ENCODE results near the gene XPNPEP1.

Gene XPNPEP1

DNA sequence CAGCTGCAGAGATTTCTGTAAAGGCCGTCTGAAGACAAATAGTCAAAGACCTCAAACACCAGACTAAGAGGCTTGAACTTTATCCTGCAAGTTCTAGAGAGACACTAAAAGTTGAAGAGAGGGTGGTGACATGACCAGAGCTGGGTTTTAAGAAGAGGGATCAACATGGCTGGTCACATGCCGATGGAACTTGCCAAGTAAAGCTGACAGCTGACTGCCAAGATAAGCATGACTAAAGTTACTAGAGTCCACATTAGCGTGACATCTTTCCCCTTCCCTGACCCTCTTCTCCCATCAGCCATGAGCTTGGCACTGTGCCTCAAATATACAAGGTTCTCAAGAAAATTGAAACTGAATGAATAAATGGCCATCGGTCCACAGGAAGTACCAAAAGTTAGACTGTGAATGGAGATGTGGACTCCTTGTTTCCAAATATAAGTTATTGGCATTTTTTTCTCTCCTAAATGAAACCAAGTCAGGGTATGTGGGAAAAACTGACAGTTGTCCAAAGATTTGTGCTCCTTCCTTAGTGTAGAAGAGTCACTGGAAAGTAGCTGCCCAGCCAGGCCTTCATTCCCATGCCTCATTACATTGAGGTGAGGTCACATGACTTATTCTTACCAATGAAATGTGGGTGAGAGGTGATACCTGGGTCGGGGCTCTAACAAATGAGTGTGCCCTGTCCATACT, 24.5 kb downstream of the XPNPEP1 start:
- Histone ChIP-seq H3K27me3 (ENCODE audit: control insufficient read depth, low read length) (no peaks in the 10 kb centered on the region), H3K36me3 (ENCODE audit: control insufficient read depth, low read length) (peaks cover 31% of the 10 kb centered on the region), H3K9me3 (ENCODE audit: control insufficient read depth, insufficient read depth, low read length) (no peaks in the 10 kb centered on the region), H3K4me1 (ENCODE audit: control insufficient read depth, low read length) (no peaks in the 10 kb centered on the region), H4K20me1 (ENCODE audit: control insufficient read depth, insufficient read depth, low read depth, low read length) (no peaks in the 10 kb centered on the region), H3F3A (ENCODE audit: control insufficient read depth, insufficient read depth) (no peaks in the 10 kb centered on the region), H3K4me3 (ENCODE audit: low read length) (no peak overlapping the region), H3K9me2 (replicated peaks; ENCODE audit: control insufficient read depth, low read length) (no peaks in the 10 kb centered on the region), H3K79me2 (ENCODE audit: control insufficient read depth, low read length) (peaks cover 14% of the 10 kb centered on the region), H3K4me2 (ENCODE audit: low read length) (no peak overlapping the region), H3K27ac (ENCODE audit: low read depth, low read length) (no peak overlapping the region)
- no peak for TF ChIP-seq EZH2phosphoT487 (IDR thresholded peaks at IDR 0.05; ENCODE audit: borderline replicate concordance, low read length)
- TF ChIP-seq, protein P1, sequence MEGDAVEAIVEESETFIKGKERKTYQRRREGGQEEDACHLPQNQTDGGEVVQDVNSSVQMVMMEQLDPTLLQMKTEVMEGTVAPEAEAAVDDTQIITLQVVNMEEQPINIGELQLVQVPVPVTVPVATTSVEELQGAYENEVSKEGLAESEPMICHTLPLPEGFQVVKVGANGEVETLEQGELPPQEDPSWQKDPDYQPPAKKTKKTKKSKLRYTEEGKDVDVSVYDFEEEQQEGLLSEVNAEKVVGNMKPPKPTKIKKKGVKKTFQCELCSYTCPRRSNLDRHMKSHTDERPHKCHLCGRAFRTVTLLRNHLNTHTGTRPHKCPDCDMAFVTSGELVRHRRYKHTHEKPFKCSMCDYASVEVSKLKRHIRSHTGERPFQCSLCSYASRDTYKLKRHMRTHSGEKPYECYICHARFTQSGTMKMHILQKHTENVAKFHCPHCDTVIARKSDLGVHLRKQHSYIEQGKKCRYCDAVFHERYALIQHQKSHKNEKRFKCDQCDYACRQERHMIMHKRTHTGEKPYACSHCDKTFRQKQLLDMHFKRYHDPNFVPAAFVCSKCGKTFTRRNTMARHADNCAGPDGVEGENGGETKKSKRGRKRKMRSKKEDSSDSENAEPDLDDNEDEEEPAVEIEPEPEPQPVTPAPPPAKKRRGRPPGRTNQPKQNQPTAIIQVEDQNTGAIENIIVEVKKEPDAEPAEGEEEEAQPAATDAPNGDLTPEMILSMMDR (IDR thresholded peaks at IDR 0.05; ENCODE audit: low read depth, low read length, poor library complexity, severe bottlenecking) = no peak

DNA sequence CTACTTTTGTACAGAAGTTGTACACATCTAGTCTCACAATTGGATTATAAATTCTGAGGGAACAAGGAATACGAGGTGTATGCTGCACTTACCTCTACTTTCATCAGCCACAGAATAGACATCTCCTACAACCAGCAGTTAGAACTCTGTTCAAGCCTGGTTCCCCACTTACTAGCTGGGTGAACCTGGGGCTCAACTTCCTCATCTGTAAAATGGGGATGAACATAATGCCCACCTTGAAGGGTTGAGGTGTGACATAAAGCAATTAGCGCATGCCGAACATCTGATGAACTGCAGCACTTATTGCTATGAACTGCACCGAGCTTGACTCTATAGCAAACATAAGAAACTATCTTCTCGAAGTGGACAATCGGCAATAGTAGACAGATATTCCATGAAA, 25.3 kb downstream of the XPNPEP1 start:
- H3K9me3 ChIP-seq (ENCODE audit: control insufficient read depth, insufficient read depth, low read length) = no peaks in the 10 kb centered on the region
- H3K27ac ChIP-seq (ENCODE audit: low read depth, low read length) = no peak overlapping the region
- H3K79me2 ChIP-seq (ENCODE audit: control insufficient read depth, low read length) = peaks cover 14% of the 10 kb centered on the region
- no peaks in the 10 kb centered on the region for H3K27me3 ChIP-seq (ENCODE audit: control insufficient read depth, low read length)
- no peaks in the 10 kb centered on the region for H4K20me1 ChIP-seq (ENCODE audit: control insufficient read depth, insufficient read depth, low read depth, low read length)
- H3K36me3 ChIP-seq (ENCODE audit: control insufficient read depth, low read length) = peaks cover 34% of the 10 kb centered on the region
- no peaks in the 10 kb centered on the region for H3F3A ChIP-seq (ENCODE audit: control insufficient read depth, insufficient read depth)
- H3K9me2 ChIP-seq (replicated peaks; ENCODE audit: control insufficient read depth, low read length) = no peaks in the 10 kb centered on the region
- TF ChIP-seq, protein P1 (IDR thresholded peaks at IDR 0.05; ENCODE audit: low read depth, low read length, poor library complexity, severe bottlenecking) = no peak
- TF ChIP-seq EZH2phosphoT487 (IDR thresholded peaks at IDR 0.05; ENCODE audit: borderline replicate concordance, low read length) = no peak
- H3K4me2 ChIP-seq (ENCODE audit: low read length) = no peak overlapping the region
- H3K4me1 ChIP-seq (ENCODE audit: control insufficient read depth, low read length) = no peaks in the 10 kb centered on the region
- no peak overlapping the region for H3K4me3 ChIP-seq (ENCODE audit: low read length)

DNA sequence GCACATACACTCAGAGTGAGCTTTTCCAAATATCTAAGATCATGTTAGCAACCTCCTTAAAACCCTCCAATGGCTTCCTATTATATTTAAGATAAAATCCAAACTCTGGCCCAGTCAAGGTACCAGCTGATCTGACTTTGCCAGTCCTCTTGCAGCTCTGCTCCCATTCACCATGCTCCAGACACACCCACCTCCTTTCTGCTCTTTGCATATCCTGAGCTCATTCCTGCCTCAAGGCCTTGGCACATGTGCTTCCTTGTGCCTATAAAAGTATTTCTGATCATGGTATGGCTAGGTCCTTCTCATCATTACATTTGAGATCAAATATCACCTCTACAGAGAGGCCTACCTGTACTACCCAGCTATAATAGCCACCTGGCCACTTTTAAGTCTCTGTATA, 27.5 kb downstream of the XPNPEP1 start:
- Histone ChIP-seq H4K20me1 (ENCODE audit: control insufficient read depth, insufficient read depth, low read depth, low read length) (no peaks in the 10 kb centered on the region), H3K27ac (ENCODE audit: low read depth, low read length) (no peak overlapping the region), H3K4me1 (ENCODE audit: control insufficient read depth, low read length) (no peaks in the 10 kb centered on the region), H3K36me3 (ENCODE audit: control insufficient read depth, low read length) (peaks cover 42% of the 10 kb centered on the region), H3K9me2 (replicated peaks; ENCODE audit: control insufficient read depth, low read length) (no peaks in the 10 kb centered on the region), H3K4me3 (ENCODE audit: low read length) (no peak overlapping the region), H3K27me3 (ENCODE audit: control insufficient read depth, low read length) (no peaks in the 10 kb centered on the region), H3F3A (ENCODE audit: control insufficient read depth, insufficient read depth) (no peaks in the 10 kb centered on the region), H3K79me2 (ENCODE audit: control insufficient read depth, low read length) (peaks cover 6% of the 10 kb centered on the region), H3K9me3 (ENCODE audit: control insufficient read depth, insufficient read depth, low read length) (no peaks in the 10 kb centered on the region), H3K4me2 (ENCODE audit: low read length) (no peak overlapping the region)
- no peak for TF ChIP-seq EZH2phosphoT487 (IDR thresholded peaks at IDR 0.05; ENCODE audit: borderline replicate concordance, low read length)
- TF ChIP-seq, protein P1 (IDR thresholded peaks at IDR 0.05; ENCODE audit: low read depth, low read length, poor library complexity, severe bottlenecking) = no peak

Measured in DOHH2 (cell line).